Measurements from ENCODE around the gene SOAT2.

DNA sequence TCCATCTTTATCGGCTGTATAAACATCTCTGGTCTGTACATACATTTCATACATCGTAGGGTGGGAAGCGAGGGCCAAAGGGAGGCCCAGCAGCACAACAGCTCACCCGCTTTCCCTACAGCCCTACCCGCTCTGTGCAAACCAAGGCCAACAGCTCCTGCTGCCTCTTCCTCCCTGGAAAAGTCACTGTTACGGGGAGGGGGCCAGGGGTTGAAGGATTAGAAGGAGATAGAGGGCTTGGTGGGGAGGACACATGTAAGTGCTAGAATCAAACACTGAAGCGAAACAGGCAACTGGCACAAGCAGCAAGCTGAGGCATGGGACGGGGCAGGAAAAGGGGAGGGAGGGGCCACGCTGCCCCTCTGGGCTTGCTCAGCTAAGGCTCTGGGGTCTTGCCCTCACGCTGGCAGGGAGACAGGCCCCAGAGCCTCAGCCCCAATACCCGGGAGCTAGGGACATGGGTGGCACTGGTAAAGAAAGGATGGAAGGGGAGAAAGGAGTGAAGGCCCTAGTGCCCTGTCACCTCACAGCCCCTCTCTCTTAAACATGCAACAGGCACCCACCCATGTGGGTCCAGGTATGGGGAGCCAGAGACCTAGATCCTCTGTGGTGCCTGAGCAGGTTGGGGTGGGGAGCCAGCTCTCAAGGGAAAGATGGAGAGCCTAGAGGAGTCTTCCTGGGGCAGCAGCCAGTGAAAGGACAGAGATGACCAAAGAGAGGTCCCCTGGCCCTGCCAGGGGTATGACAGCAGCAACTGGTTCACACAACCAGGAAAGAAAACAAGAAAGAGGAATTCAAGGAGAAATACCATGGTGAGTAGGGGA, 38.5 kb upstream of the SOAT2 start:
- TF ChIP-seq, protein P1, sequence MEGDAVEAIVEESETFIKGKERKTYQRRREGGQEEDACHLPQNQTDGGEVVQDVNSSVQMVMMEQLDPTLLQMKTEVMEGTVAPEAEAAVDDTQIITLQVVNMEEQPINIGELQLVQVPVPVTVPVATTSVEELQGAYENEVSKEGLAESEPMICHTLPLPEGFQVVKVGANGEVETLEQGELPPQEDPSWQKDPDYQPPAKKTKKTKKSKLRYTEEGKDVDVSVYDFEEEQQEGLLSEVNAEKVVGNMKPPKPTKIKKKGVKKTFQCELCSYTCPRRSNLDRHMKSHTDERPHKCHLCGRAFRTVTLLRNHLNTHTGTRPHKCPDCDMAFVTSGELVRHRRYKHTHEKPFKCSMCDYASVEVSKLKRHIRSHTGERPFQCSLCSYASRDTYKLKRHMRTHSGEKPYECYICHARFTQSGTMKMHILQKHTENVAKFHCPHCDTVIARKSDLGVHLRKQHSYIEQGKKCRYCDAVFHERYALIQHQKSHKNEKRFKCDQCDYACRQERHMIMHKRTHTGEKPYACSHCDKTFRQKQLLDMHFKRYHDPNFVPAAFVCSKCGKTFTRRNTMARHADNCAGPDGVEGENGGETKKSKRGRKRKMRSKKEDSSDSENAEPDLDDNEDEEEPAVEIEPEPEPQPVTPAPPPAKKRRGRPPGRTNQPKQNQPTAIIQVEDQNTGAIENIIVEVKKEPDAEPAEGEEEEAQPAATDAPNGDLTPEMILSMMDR (IDR thresholded peaks at IDR 0.05): no peak
- TF ChIP-seq MYC (IDR thresholded peaks at IDR 0.05; ENCODE audit: borderline replicate concordance, low read length): no peak
- TF ChIP-seq EP300 (IDR thresholded peaks at IDR 0.05): no peak
- TF ChIP-seq MAFK (IDR thresholded peaks at IDR 0.05; ENCODE audit: partially characterized antibody): no peak
- TF ChIP-seq PHF8 (IDR thresholded peaks at IDR 0.05; ENCODE audit: borderline replicate concordance, low read depth): no peak
- TF ChIP-seq ZSCAN20 (CRISPR knock-in tag; IDR thresholded peaks at IDR 0.05): no peak
- no peak for TF ChIP-seq POLR2A (IDR thresholded peaks at IDR 0.05; ENCODE audit: low read length)
- TF ChIP-seq, protein P2, sequence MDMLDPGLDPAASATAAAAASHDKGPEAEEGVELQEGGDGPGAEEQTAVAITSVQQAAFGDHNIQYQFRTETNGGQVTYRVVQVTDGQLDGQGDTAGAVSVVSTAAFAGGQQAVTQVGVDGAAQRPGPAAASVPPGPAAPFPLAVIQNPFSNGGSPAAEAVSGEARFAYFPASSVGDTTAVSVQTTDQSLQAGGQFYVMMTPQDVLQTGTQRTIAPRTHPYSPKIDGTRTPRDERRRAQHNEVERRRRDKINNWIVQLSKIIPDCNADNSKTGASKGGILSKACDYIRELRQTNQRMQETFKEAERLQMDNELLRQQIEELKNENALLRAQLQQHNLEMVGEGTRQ (IDR thresholded peaks at IDR 0.05): no peak
- no peak for TF ChIP-seq HDAC2 (IDR thresholded peaks at IDR 0.05)
- no peak for TF ChIP-seq SREBF2 (IDR thresholded peaks at IDR 0.05)
- no peak for TF ChIP-seq NFE2L2 (conservative IDR thresholded peaks at IDR 0.05; ENCODE audit: low read length)
- TF ChIP-seq ZNF302 (CRISPR knock-in tag; IDR thresholded peaks at IDR 0.05): no peak
